Trophoblast cell (in vitro differentiated cells and primary cell): ENCODE measurements around the gene STPG2.

Experiments used
- DNase-seq, 2 donors: peaks; one replicate each; pipeline ENCODE4 v3.0.0-alpha.2; 2016
- H2AFZ ChIP-seq: 2 replicates; pipeline ENCODE4 v1.6.1; 2013; ENCODE audit warnings: low read length, moderate library complexity, mild to moderate bottlenecking; ENCODE audit not compliant: insufficient read depth, poor library complexity
- H2AK5ac ChIP-seq: 2 replicates; pipeline ENCODE4 v1.6.1; 2013; ENCODE audit warnings: mild to moderate bottlenecking, low read length
- H2BK120ac ChIP-seq: 2 replicates; pipeline ENCODE4 v1.6.1; 2013; ENCODE audit warnings: low read length, mild to moderate bottlenecking, moderate library complexity; ENCODE audit not compliant: insufficient read depth, poor library complexity
- H2BK12ac ChIP-seq: 2 replicates; pipeline ENCODE4 v1.6.1; 2013; ENCODE audit warnings: mild to moderate bottlenecking, low read length, moderate library complexity
- H2BK5ac ChIP-seq: 2 replicates; pipeline ENCODE4 v1.6.1; 2013; ENCODE audit warnings: low read length, low read depth, moderate library complexity, mild to moderate bottlenecking; ENCODE audit not compliant: poor library complexity
- H3K14ac ChIP-seq: 2 replicates; pipeline ENCODE4 v1.6.1; 2013; ENCODE audit warnings: mild to moderate bottlenecking, low read length
- H3K18ac ChIP-seq: 2 replicates; pipeline ENCODE4 v1.6.1; 2013; ENCODE audit warnings: mild to moderate bottlenecking, low read length
- H3K23ac ChIP-seq: 2 replicates; pipeline ENCODE4 v1.6.1; 2013; ENCODE audit warnings: low read length
- H3K27ac ChIP-seq: 2 replicates; pipeline ENCODE4 v1.5.1; 2013; ENCODE audit warnings: low read depth, mild to moderate bottlenecking, inconsistent platforms, low read length, moderate library complexity
- H3K27me3 ChIP-seq: 2 replicates; pipeline ENCODE4 v1.6.1; 2013; ENCODE audit warnings: inconsistent platforms, mild to moderate bottlenecking, low read length, moderate library complexity; ENCODE audit not compliant: insufficient read depth
- H3K36me3 ChIP-seq, 2 experiments: 1 replicate in 1 of 2; 2 replicates in 1 of 2; pipeline ENCODE4 v1.6.1; 2013; ENCODE audit warnings: low read length in 2 of 2, mild to moderate bottlenecking in 2 of 2, moderate library complexity in 1 of 2; ENCODE audit not compliant: insufficient read depth in 2 of 2, control insufficient read depth in 1 of 2
- H3K4ac ChIP-seq: 2 replicates; pipeline ENCODE4 v1.6.1; 2013; ENCODE audit warnings: low read depth, mild to moderate bottlenecking, low read length, moderate library complexity
- H3K4me1 ChIP-seq, 2 experiments: 1 replicate in 1 of 2; 2 replicates in 1 of 2; pipeline ENCODE4 v1.6.1; 2013; ENCODE audit warnings: low read length in 2 of 2, mild to moderate bottlenecking in 2 of 2, moderate library complexity in 1 of 2; ENCODE audit not compliant: insufficient read depth in 2 of 2, control insufficient read depth in 1 of 2
- H3K4me2 ChIP-seq: 2 replicates; pipeline ENCODE4 v1.6.1; 2013; ENCODE audit warnings: inconsistent platforms, mild to moderate bottlenecking, low read length, moderate library complexity
- H3K4me3 ChIP-seq: 2 replicates; pipeline ENCODE4 v1.5.1; 2013; ENCODE audit warnings: mild to moderate bottlenecking, low read depth, low read length, inconsistent platforms
- H3K79me1 ChIP-seq: one replicate; pipeline ENCODE4 v1.6.1; 2013; ENCODE audit warnings: low read length
- H3K79me2 ChIP-seq: 2 replicates; pipeline ENCODE4 v1.6.1; 2013; ENCODE audit warnings: low read length, mild to moderate bottlenecking; ENCODE audit not compliant: control insufficient read depth, insufficient read depth, poor library complexity
- H3K9ac ChIP-seq: 2 replicates; pipeline ENCODE4 v1.6.1; 2013; ENCODE audit warnings: mild to moderate bottlenecking, low read length
- H3K9me3 ChIP-seq: 2 replicates; pipeline ENCODE4 v1.6.1; 2013; ENCODE audit warnings: low read depth, mild to moderate bottlenecking, control low read depth, inconsistent platforms, low read length; ENCODE audit not compliant: insufficient read depth
- H4K12ac ChIP-seq: 2 replicates; pipeline ENCODE4 v1.6.1; 2013; ENCODE audit warnings: low read depth, mild to moderate bottlenecking, low read length, moderate library complexity
- H4K8ac ChIP-seq: 2 replicates; pipeline ENCODE4 v1.6.1; 2013; ENCODE audit warnings: low read depth, mild to moderate bottlenecking, low read length, moderate library complexity
- H4K91ac ChIP-seq: one replicate; pipeline ENCODE4 v1.6.1; 2013; ENCODE audit warnings: low read depth, mild to moderate bottlenecking, low read length, moderate library complexity
- WGBS: extraction: QIAGEN DNeasy Blood & Tissue Kit; methylation state at CpG from one replicate; pipeline ENCODE4 v1.1.7; 2013; ENCODE audit warnings: missing lambda C conversion rate; ENCODE audit not compliant: insufficient read length, insufficient coverage; ENCODE audit errors: extremely low coverage; 5-methylcytosine and 5-hydroxymethylcytosine counted together

STPG2 gene

DNA sequence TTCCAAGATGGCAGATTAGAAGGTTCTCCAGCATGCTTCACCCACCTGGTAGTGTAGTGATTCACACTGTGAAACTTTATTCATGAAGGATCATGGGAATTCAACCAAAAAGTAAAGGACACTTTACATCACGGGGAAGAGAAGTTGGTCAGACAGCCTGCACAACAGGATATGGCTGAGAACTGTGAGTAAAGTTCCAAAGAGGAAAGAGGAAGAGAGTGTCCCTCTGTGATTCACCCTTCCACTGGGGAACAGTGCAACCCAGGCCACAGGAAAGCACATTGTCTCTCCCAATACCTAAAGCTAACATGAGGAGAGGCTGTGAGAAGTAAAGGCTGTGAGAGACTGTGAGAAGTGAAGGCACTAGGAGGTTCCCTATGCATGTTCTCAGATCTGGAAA lies 137.2 kb downstream of the STPG2 start:
- H3K36me3 ChIP-seq, result no peaks in the 10 kb centered on the region
- H2BK120ac ChIP-seq, result no peak overlapping the region
- no peaks in the 10 kb centered on the region for H3K9me3 ChIP-seq
- H3K9ac ChIP-seq, result peak overlapping the region; percentile 28
- no peak for DNase-seq
- no peak overlapping the region for H4K8ac ChIP-seq
- H3K4me3 ChIP-seq, result no peak overlapping the region
- H3K27me3 ChIP-seq, result no peaks in the 10 kb centered on the region
- H3K4me1 ChIP-seq, result no peaks in the 10 kb centered on the region
- no peak overlapping the region for H3K18ac ChIP-seq
- H3K23ac ChIP-seq, result no peak overlapping the region
- H4K12ac ChIP-seq, result no peak overlapping the region
- H3K14ac ChIP-seq, result no peak overlapping the region
- no peak overlapping the region for H4K91ac ChIP-seq
- H2BK12ac ChIP-seq, result no peak overlapping the region
- H2BK5ac ChIP-seq, result no peak overlapping the region
- no peak overlapping the region for H3K4ac ChIP-seq
- no peaks in the 10 kb centered on the region for H3K79me1 ChIP-seq
- no peak overlapping the region for H3K4me2 ChIP-seq
- no CpG with 5 or more reads among the region's 1 CpG for WGBS
- H2AFZ ChIP-seq, result no peak overlapping the region
- H3K27ac ChIP-seq, result no peak overlapping the region
- no peak overlapping the region for H2AK5ac ChIP-seq
- no peaks in the 10 kb centered on the region for H3K79me2 ChIP-seq

DNA sequence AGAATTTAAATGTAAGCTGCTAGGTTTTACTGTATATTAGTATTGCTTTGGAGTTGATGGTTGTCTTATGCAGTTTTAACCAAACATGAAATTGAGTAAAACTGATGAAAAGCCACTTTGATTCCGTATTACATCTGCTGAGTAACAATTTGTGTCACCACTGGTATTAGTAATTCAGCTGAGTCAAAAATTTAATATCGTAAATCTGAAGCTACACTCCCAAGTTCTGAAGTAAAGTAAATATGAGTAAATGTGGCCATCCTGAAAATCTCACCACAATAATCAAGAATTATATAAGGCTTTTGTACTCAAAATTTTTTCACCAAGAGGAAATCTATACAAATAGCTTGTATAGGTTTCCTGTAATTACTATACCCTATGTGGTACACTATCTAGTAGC lies 142.3 kb downstream of the STPG2 start:
- no peak for DNase-seq
- Histone ChIP-seq H2BK5ac (no peak overlapping the region), H2BK12ac (no peak overlapping the region)

DNA sequence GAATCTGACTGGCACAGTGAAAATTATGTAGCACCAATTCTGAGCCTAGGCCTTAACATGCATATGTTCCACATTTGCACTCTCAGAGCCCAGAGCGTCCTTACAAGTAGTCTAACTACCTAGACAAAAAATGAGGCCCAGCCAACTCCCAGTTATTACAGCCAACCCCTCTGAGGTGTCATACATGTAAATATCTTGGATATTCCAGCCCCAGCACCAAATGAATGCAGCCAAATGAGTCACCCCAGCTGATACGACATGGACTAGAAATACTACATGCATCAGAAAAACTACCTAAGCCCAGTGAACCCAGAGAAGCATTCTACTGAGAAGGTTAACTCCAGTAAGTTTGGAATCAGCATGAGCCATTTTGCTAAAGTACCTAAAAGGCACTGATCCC lies 145.1 kb downstream of the STPG2 start:
- Histone ChIP-seq H3K18ac (no peak overlapping the region), H3K23ac (no peak overlapping the region), H2BK12ac (no peak overlapping the region), H4K12ac (no peak overlapping the region), H2AK5ac (no peak overlapping the region), H3K4ac (no peak overlapping the region), H4K91ac (no peak overlapping the region), H3K4me1 (no peaks in the 10 kb centered on the region), H3K4me3 (no peak overlapping the region), H4K8ac (no peak overlapping the region), H3K79me1 (no peaks in the 10 kb centered on the region), H3K79me2 (no peaks in the 10 kb centered on the region), H2AFZ (no peak overlapping the region), H3K9ac (no peak overlapping the region), H3K9me3 (peaks cover 5% of the 10 kb centered on the region), H3K14ac (no peak overlapping the region), H2BK120ac (no peak overlapping the region), H3K4me2 (no peak overlapping the region), H3K36me3 (no peaks in the 10 kb centered on the region), H3K27me3 (no peaks in the 10 kb centered on the region), H2BK5ac (no peak overlapping the region), H3K27ac (no peak overlapping the region)
- WGBS, result no CpG with 5 or more reads among the region's 2 CpGs
- no peak for DNase-seq

More for the DNA sequence above, 142.3 kb downstream of the STPG2 start:
- Histone ChIP-seq H4K8ac (no peak overlapping the region), H2BK120ac (no peak overlapping the region), H3K9me3 (no peaks in the 10 kb centered on the region), H3K4me1 (no peaks in the 10 kb centered on the region), H2AFZ (no peak overlapping the region), H3K27ac (no peak overlapping the region), H3K4me3 (no peak overlapping the region), H3K4me2 (no peak overlapping the region), H3K36me3 (no peaks in the 10 kb centered on the region), H3K79me2 (no peaks in the 10 kb centered on the region), H3K23ac (no peak overlapping the region), H3K18ac (no peak overlapping the region), H3K9ac (no peak overlapping the region), H3K27me3 (no peaks in the 10 kb centered on the region), H2AK5ac (no peak overlapping the region), H4K12ac (no peak overlapping the region), H3K14ac (no peak overlapping the region), H3K79me1 (no peaks in the 10 kb centered on the region), H3K4ac (no peak overlapping the region), H4K91ac (no peak overlapping the region)
- WGBS, result no CpG with 5 or more reads among the region's 2 CpGs

- H3K23ac ChIP-seq, result no peak overlapping the region
- no peak overlapping the region for H3K4ac ChIP-seq
- no peak overlapping the region for H2BK5ac ChIP-seq
- no peak for DNase-seq
- H3K4me1 ChIP-seq, result no peaks in the 10 kb centered on the region
- H2AK5ac ChIP-seq, result no peak overlapping the region
- H4K8ac ChIP-seq, result no peak overlapping the region
- H2AFZ ChIP-seq, result no peak overlapping the region
- no peak overlapping the region for H3K9ac ChIP-seq
- no peaks in the 10 kb centered on the region for H3K79me1 ChIP-seq
- no peak overlapping the region for H4K91ac ChIP-seq
- WGBS, result no CpG with 5 or more reads among the region's 6 CpGs
- H3K27me3 ChIP-seq, result no peaks in the 10 kb centered on the region
- no peak overlapping the region for H3K4me2 ChIP-seq
- H3K79me2 ChIP-seq, result no peaks in the 10 kb centered on the region
- H3K9me3 ChIP-seq, result peaks cover 5% of the 10 kb centered on the region
- H2BK120ac ChIP-seq, result no peak overlapping the region
- H2BK12ac ChIP-seq, result no peak overlapping the region
- no peak overlapping the region for H3K18ac ChIP-seq
- no peak overlapping the region for H3K14ac ChIP-seq
- no peaks in the 10 kb centered on the region for H3K36me3 ChIP-seq
- no peak overlapping the region for H4K12ac ChIP-seq
- no peak overlapping the region for H3K27ac ChIP-seq
- no peak overlapping the region for H3K4me3 ChIP-seq
Measured at GRCh38 chr4:97994765-97995465, 148.4 kb downstream of the STPG2 start.
